Loucy (cell line): Measurements from ENCODE around the gene BRAP.

ENCODE experiments used
- CTCF ChIP-seq: fragments of 200-600 bp; sonication (generic); conservative IDR thresholded peaks from 2 replicates; pipeline ENCODE4 v1.5.1; 2014; ENCODE audit warnings: mild to moderate bottlenecking, antibody characterized with exemption, low read length
- EZH2phosphoT487 ChIP-seq: fragments of 200-600 bp; IDR thresholded peaks from 2 replicates; pipeline ENCODE4 v1.6.1; 2018; ENCODE audit warnings: antibody characterized with exemption, mild to moderate bottlenecking, moderate library complexity, borderline replicate concordance

- TF ChIP-seq CTCF, result no peak
- TF ChIP-seq EZH2phosphoT487, result no peak
Measured at GRCh38 chr12:111685811-111686573, at the start of gene BRAP, which contains the start of gene ACAD10.
